ENCODE measurements around the gene DENND1B. TPM values are rescaled to one million over a fixed set of nuclear protein-coding genes. Genes with fewer than 3 reads are reported as not detected.

DENND1B gene
- total RNA-seq, 1 experiment from 2014 or later: 9.6 TPM

DNA sequence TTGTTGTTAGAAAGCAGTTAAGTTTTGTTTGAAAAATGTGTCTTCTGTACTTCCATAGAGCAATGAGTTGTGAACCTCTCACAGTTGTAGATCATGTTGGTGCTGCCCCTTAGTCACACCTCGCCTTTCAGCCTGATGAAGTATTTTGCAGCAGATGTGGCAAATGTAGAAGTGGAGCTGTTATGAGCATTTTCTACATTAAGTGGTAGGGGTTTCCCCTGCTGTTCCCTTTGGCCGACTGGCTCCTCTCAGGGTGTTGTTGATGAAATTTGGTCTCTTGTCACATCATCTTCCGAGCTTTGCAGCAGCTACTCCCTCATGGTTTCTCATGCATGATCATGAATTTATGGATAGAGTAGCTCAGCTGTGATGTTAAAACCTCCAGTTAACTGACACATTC is 33.6 kb upstream of the DENND1B start:
- H3K27ac ChIP-seq (ENCODE audit: low read depth, low read length): no peak overlapping the region
- ChIA-PET RAD21 (ENCODE audit: low non-redundant PET in 1 of 2, low total read pairs in 2 of 2, uncharacterized antibody in 2 of 2, unreplicated experiment in 2 of 2) (no interaction called here), CTCF (no interaction called here), POLR2A (no interaction called here)
- no peaks in the 10 kb centered on the region for H4K20me1 ChIP-seq (ENCODE audit: insufficient read depth)
- ATAC-seq: no peak
- no peaks in the 10 kb centered on the region for H3K9me2 ChIP-seq (ENCODE audit: insufficient read depth)
- H3K4me2 ChIP-seq (ENCODE audit: low read length): no peak overlapping the region
- no peaks in the 10 kb centered on the region for H3K9me3 ChIP-seq (ENCODE audit: control insufficient read depth in 1 of 2, insufficient read depth in 1 of 2, low read depth in 1 of 2, low read length in 2 of 2)
- no peak overlapping the region for H3K4me3 ChIP-seq (replicated peaks in 1 of 2; ENCODE audit: low read depth in 1 of 2, low read length in 2 of 2)
- H3K4me1 ChIP-seq (ENCODE audit: control insufficient read depth in 1 of 2, insufficient read depth in 2 of 2, low read length in 2 of 2): no peaks in the 10 kb centered on the region
- no TSS peak for BruUV-seq (replicated peaks)
- H3K9ac ChIP-seq (ENCODE audit: low read length): no peak overlapping the region
- no peak for DNase-seq (ENCODE audit: low read depth, low spot score)
- intact Hi-C loops (cut with micrococcal nuclease): no loop called here
- TF ChIP-seq POLR2A (IDR thresholded peaks at IDR 0.05; ENCODE audit: borderline replicate concordance, extremely low read depth, insufficient read depth, insufficient read length) (no peak), POLR2AphosphoS5 (IDR thresholded peaks at IDR 0.05; ENCODE audit: low read depth, low read length) (no peak), CEBPB (IDR thresholded peaks at IDR 0.05; ENCODE audit: low read depth) (no peak), ZNF274 (IDR thresholded peaks at IDR 0.05; ENCODE audit: low read depth, low read length) (no peak), ZFX (IDR thresholded peaks at IDR 0.05) (no peak), RAD21 (IDR thresholded peaks at IDR 0.05; ENCODE audit: low read depth) (no peak), FOSL1 (IDR thresholded peaks at IDR 0.05; ENCODE audit: low read depth) (no peak), ELF1 (IDR thresholded peaks at IDR 0.05; ENCODE audit: borderline replicate concordance, low read depth) (no peak), CBX3 (IDR thresholded peaks at IDR 0.05; ENCODE audit: low read depth) (no peak), EZH2 (IDR thresholded peaks at IDR 0.05) (no peak), SIN3A (IDR thresholded peaks at IDR 0.05; ENCODE audit: low read depth) (no peak)
- TF ChIP-seq, protein P1, sequence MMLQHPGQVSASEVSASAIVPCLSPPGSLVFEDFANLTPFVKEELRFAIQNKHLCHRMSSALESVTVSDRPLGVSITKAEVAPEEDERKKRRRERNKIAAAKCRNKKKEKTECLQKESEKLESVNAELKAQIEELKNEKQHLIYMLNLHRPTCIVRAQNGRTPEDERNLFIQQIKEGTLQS (IDR thresholded peaks at IDR 0.05): no peak
- TF ChIP-seq, protein P2, sequence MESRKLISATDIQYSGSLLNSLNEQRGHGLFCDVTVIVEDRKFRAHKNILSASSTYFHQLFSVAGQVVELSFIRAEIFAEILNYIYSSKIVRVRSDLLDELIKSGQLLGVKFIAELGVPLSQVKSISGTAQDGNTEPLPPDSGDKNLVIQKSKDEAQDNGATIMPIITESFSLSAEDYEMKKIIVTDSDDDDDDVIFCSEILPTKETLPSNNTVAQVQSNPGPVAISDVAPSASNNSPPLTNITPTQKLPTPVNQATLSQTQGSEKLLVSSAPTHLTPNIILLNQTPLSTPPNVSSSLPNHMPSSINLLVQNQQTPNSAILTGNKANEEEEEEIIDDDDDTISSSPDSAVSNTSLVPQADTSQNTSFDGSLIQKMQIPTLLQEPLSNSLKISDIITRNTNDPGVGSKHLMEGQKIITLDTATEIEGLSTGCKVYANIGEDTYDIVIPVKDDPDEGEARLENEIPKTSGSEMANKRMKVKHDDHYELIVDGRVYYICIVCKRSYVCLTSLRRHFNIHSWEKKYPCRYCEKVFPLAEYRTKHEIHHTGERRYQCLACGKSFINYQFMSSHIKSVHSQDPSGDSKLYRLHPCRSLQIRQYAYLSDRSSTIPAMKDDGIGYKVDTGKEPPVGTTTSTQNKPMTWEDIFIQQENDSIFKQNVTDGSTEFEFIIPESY (IDR thresholded peaks at IDR 0.05; ENCODE audit: extremely low read depth, insufficient replicate concordance, low read length): no peak
- H2AFZ ChIP-seq (ENCODE audit: low read depth, low read length, poor library complexity, severe bottlenecking): no peak overlapping the region
- no peaks in the 10 kb centered on the region for H3K79me2 ChIP-seq (ENCODE audit: insufficient read depth, low read length)
- no peaks in the 10 kb centered on the region for H3K36me3 ChIP-seq (ENCODE audit: control insufficient read depth in 1 of 2, insufficient read depth in 2 of 2, low read length in 2 of 2)
- no peaks in the 10 kb centered on the region for H3K27me3 ChIP-seq (ENCODE audit: insufficient read depth, low read length)

Measured in HCT116 (cell line).